PFSK-1 (cell line): Measurements from ENCODE around the gene CYB561A3.

ENCODE experiments used
- POLR2AphosphoS5 ChIP-seq: IDR thresholded peaks from 2 replicates; pipeline ENCODE4 v1.6.1; 2012; ENCODE audit warnings: low read depth, mild to moderate bottlenecking, control low read depth, low read length, moderate library complexity
- SIN3A ChIP-seq: IDR thresholded peaks from 2 replicates; pipeline ENCODE4 v1.6.1; 2012; ENCODE audit warnings: mild to moderate bottlenecking, low read length, moderate library complexity, borderline replicate concordance; ENCODE audit not compliant: insufficient read depth
- TAF1 ChIP-seq: IDR thresholded peaks from 2 replicates; pipeline ENCODE4 v1.6.1; 2012; ENCODE audit warnings: low read length, control low read depth, borderline replicate concordance; ENCODE audit not compliant: insufficient read depth

GRCh38 chr11:61306221-61306620, 55.5 kb downstream of the CYB561A3 start:
- TF ChIP-seq TAF1 (no peak), POLR2AphosphoS5 (no peak), SIN3A (no peak)
